Neural crest cell (in vitro differentiated cells): ENCODE measurements around the gene OR1S2. TPM values are rescaled to one million over a fixed set of nuclear protein-coding genes. Genes with fewer than 3 reads are reported as not detected.

ENCODE experiments used
- DNase-seq: peaks from one replicate; pipeline ENCODE4 v3.0.0; 2021; ENCODE audit warnings: low read depth, mixed read lengths, low spot score
- H3K27ac Mint-ChIP-seq: one replicate; pipeline ENCODE4 v1.8.0; 2021; ENCODE audit warnings: mild to moderate bottlenecking, mixed read lengths; ENCODE audit not compliant: unreplicated experiment
- H3K27me3 Mint-ChIP-seq: 2 replicates; pipeline ENCODE4 v1.8.0; 2021; ENCODE audit warnings: low read depth, mild to moderate bottlenecking, mixed read lengths
- H3K36me3 Mint-ChIP-seq: 2 replicates; pipeline ENCODE4 v1.8.0; 2021; ENCODE audit warnings: low read depth, mild to moderate bottlenecking, mixed read lengths
- H3K4me1 Mint-ChIP-seq: 2 replicates; pipeline ENCODE4 v1.8.0; 2021; ENCODE audit warnings: mixed read lengths
- H3K4me3 Mint-ChIP-seq: one replicate; pipeline ENCODE4 v1.8.0; 2021; ENCODE audit warnings: mild to moderate bottlenecking, mixed read lengths
- H3K9me3 Mint-ChIP-seq: 2 replicates; pipeline ENCODE4 v1.8.0; 2021; ENCODE audit warnings: mixed read lengths
- total RNA-seq: library from RNA; stranded (reverse); gene quantifications from 2 replicates; pipeline ENCODE4 v1.2.1, GENCODE V29; 2021
- TF ChIP-seq, protein P1 (sequence below): fragments of 200-600 bp; sonication (generic); conservative IDR thresholded peaks from 2 replicates; pipeline ENCODE4 v1.5.0; 2021; ENCODE audit warnings: antibody characterized with exemption, mild to moderate bottlenecking

The OR1S2 gene
- total RNA-seq, 1 donor from 2014 or later = not detected

DNA sequence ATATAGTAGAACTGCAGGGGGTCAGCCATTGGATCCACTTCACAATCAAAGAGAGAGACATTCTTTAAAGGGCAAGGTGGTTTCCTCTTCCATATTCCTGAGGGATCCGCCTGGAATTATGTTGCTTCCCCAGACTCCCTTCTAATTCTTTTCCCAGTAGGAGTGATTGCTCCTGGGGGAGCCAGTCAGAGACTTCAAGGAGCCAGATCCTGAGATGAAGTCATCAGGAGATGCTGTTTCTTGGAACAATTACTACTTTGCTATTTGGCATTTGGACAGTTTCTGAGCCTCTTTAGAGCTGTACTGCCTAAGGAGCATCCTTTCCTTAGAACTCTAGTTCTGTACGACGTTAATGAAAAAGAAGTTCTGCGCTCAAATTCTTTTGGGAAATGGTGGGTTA, 17.0 kb downstream of the OR1S2 start:
- Mint-ChIP-seq H3K4me1 (no peaks in the 10 kb centered on the region), H3K36me3 (no peaks in the 10 kb centered on the region), H3K27me3 (peaks cover 6% of the 10 kb centered on the region), H3K4me3 (no peak overlapping the region), H3K9me3 (peaks cover 3% of the 10 kb centered on the region), H3K27ac (no peak overlapping the region)
- TF ChIP-seq, protein P1, sequence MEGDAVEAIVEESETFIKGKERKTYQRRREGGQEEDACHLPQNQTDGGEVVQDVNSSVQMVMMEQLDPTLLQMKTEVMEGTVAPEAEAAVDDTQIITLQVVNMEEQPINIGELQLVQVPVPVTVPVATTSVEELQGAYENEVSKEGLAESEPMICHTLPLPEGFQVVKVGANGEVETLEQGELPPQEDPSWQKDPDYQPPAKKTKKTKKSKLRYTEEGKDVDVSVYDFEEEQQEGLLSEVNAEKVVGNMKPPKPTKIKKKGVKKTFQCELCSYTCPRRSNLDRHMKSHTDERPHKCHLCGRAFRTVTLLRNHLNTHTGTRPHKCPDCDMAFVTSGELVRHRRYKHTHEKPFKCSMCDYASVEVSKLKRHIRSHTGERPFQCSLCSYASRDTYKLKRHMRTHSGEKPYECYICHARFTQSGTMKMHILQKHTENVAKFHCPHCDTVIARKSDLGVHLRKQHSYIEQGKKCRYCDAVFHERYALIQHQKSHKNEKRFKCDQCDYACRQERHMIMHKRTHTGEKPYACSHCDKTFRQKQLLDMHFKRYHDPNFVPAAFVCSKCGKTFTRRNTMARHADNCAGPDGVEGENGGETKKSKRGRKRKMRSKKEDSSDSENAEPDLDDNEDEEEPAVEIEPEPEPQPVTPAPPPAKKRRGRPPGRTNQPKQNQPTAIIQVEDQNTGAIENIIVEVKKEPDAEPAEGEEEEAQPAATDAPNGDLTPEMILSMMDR = no peak
- no peak for DNase-seq

DNA sequence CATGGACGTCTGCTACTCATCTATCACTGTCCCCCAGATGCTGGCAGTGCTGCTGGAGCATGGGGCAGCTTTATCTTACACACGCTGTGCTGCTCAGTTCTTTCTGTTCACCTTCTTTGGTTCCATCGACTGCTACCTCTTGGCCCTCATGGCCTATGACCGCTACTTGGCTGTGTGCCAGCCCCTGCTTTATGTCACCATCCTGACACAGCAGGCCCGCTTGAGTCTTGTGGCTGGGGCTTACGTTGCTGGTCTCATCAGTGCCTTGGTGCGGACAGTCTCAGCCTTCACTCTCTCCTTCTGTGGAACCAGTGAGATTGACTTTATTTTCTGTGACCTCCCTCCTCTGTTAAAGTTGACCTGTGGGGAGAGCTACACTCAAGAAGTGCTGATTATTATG, 24.3 kb downstream of the OR1S2 start:
- Mint-ChIP-seq H3K9me3 (no peaks in the 10 kb centered on the region), H3K4me1 (no peaks in the 10 kb centered on the region), H3K36me3 (no peaks in the 10 kb centered on the region), H3K27ac (no peak overlapping the region), H3K27me3 (peaks cover 24% of the 10 kb centered on the region), H3K4me3 (no peak overlapping the region)
- no peak for DNase-seq
- TF ChIP-seq, protein P1 = no peak

DNA sequence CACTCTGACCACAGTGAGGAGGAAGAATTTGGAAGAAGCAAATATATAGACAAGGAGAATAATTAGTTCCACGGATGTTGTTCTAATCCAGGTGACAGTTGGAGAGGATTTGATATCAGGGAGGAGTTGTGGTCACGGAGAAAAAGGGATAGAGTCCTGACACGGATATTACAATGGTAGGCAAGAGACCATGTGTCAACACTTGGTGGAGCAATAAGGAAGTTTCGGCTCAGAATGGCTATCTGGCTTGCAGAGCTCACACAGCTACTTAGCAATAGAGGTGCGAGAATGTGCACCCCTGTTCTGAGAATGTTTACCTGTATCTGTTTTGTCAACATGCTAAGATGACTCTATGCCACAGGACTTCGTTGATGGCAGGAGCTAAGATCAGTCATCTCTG, 25.5 kb downstream of the OR1S2 start:
- TF ChIP-seq, protein P1 = no peak
- no peak for DNase-seq
- Mint-ChIP-seq H3K27me3 (peaks cover 24% of the 10 kb centered on the region), H3K27ac (no peak overlapping the region), H3K36me3 (no peaks in the 10 kb centered on the region), H3K9me3 (no peaks in the 10 kb centered on the region), H3K4me3 (no peak overlapping the region), H3K4me1 (no peaks in the 10 kb centered on the region)

DNA sequence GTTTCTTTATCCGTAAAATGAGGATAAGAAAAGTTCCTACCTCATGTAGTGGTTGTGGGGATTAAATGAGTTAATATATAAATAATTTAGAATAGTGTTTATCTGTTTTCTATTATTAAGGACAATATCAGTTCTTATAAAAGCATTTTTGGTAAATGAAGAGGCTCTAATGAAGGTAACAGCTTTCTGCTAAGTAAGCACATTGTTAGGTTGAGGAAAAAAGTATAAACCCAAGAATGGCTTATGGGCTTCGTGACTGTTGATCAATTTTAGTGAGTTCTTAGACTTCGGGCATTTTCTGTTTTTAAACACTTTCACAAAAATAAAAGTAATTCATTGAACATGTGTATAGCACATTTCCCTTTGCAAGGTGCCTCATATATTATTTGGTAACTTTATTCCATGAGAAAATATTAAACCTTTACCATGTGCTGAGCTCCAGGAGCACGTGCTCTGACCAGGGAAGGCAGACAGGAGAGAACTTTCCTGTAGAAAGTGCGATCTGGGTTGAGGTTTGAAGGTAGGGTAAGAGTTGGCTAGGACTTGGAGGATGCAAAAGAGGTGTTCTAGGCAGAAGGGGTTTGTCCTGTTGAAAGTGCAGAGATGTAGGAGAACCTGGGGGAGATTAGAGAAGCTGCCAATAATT, 26.4 kb downstream of the OR1S2 start:
- Mint-ChIP-seq H3K36me3 (no peaks in the 10 kb centered on the region), H3K4me1 (no peaks in the 10 kb centered on the region), H3K4me3 (no peak overlapping the region), H3K9me3 (no peaks in the 10 kb centered on the region), H3K27me3 (peaks cover 23% of the 10 kb centered on the region), H3K27ac (no peak overlapping the region)
- no peak for DNase-seq
- TF ChIP-seq, protein P1 = no peak

DNA sequence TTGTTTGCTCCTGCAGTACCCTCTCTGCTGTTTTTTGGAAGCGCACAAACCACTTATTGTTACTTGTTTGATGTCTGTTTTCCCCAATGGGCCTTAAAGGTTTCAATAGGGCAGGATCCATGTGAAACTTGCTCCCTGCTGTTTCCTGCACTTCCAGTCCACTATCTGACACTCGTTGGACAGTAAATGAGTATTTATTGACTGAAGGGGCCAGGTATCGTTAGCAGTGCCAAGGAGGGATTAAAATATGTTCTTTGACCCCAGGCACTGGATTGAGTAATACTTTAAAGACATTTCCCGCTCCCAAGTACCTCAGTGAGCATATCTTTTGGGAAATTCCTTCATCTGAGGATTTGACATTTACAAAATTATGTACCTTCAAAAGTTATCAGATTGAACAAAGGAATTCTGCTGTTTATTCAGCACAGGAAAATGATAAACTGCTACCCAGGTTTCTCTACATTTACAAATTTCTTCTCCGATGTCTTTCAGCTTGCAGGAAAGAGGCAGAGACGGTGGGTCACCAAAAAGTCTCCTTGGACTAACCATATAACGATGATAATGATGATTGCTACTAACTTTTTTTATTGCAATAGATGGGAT, 38.3 kb downstream of the OR1S2 start:
- Mint-ChIP-seq H3K4me1 (peaks cover 10% of the 10 kb centered on the region), H3K9me3 (no peaks in the 10 kb centered on the region), H3K27ac (no peak overlapping the region), H3K4me3 (no peak overlapping the region), H3K36me3 (no peaks in the 10 kb centered on the region), H3K27me3 (peaks cover 9% of the 10 kb centered on the region)
- no peak for DNase-seq
- TF ChIP-seq, protein P1 = no peak
